Natural killer cell (primary cell): Measurements from ENCODE around the gene RIMS4. TPM values are rescaled to one million over a fixed set of nuclear protein-coding genes. Genes with fewer than 3 reads are reported as not detected.

Source experiments
- ATAC-seq, 3 donors: fragments of 150-1000 bp in 2 of 3; fragments of 200-7000 bp in 1 of 3; cut with Tn5 transposase; 1 replicate in 1 of 3; 2 replicates in 2 of 3; pipeline ENCODE4 v1.10.0; 2021; ENCODE audit warnings: mild to moderate bottlenecking in 2 of 3, moderate library complexity in 2 of 3
- DNase-seq, 2 donors: peaks; one replicate each; pipeline versions ENCODE4 v3.0.0 to v3.0.0-alpha.2; 2013 to 2021; ENCODE audit warnings: mixed read lengths in 1 of 2
- H3K27ac ChIP-seq: one replicate; pipeline ENCODE4 v1.5.1; 2013; ENCODE audit warnings: mild to moderate bottlenecking, low read length
- H3K27me3 ChIP-seq: one replicate; pipeline ENCODE4 v1.6.1; 2013; ENCODE audit warnings: low read length; ENCODE audit not compliant: control insufficient read depth, insufficient read depth
- H3K36me3 ChIP-seq: one replicate; pipeline ENCODE4 v1.6.1; 2013; ENCODE audit warnings: low read length; ENCODE audit not compliant: control insufficient read depth, insufficient read depth
- H3K4me1 ChIP-seq: one replicate; pipeline ENCODE4 v1.6.1; 2013; ENCODE audit warnings: low read length; ENCODE audit not compliant: control insufficient read depth, insufficient read depth
- H3K4me3 ChIP-seq: one replicate; pipeline ENCODE4 v1.5.1; 2013; ENCODE audit warnings: low read length
- H3K9me3 ChIP-seq: one replicate; pipeline ENCODE4 v1.6.1; 2013; ENCODE audit warnings: low read length; ENCODE audit not compliant: control insufficient read depth, insufficient read depth
- H3K27ac Mint-ChIP-seq, 2 donors: one replicate each; pipeline ENCODE4 v1.8.0; 2022; ENCODE audit warnings: mild to moderate bottlenecking in 2 of 2, mixed read lengths in 2 of 2, moderate library complexity in 1 of 2
- H3K27me3 Mint-ChIP-seq, 2 donors: one replicate each; pipeline ENCODE4 v1.8.0; 2022; ENCODE audit warnings: low read depth in 2 of 2, mixed read lengths in 2 of 2
- H3K36me3 Mint-ChIP-seq: one replicate; pipeline ENCODE4 v1.8.0; 2022; ENCODE audit warnings: mixed read lengths
- H3K4me1 Mint-ChIP-seq, 2 donors: one replicate each; pipeline ENCODE4 v1.8.0; 2022; ENCODE audit warnings: mixed read lengths in 2 of 2
- H3K4me3 Mint-ChIP-seq: one replicate; pipeline ENCODE4 v1.8.0; 2022; ENCODE audit warnings: mild to moderate bottlenecking, moderate library complexity, mixed read lengths
- H3K9me3 Mint-ChIP-seq, 2 donors: one replicate each; pipeline ENCODE4 v1.8.0; 2022; ENCODE audit warnings: mixed read lengths in 2 of 2
- WGBS: methylation state at CpG from one replicate; pipeline ENCODE4 v1.1.7; 2013; ENCODE audit warnings: missing lambda C conversion rate; ENCODE audit not compliant: insufficient coverage; 5-methylcytosine and 5-hydroxymethylcytosine counted together
- intact Hi-C: fragments of 100-400 bp; cut with micrococcal nuclease; formaldehyde crosslinking; loops from one replicate; pipeline ENCODE4 v1.14.2; 2022
- total RNA-seq, 4 donors: library from RNA; stranded (reverse); fragments of 120-200 nt in 1 of 4; gene quantifications; one replicate each; pipeline versions ENCODE4 v1.2.3 to v1.2.4, GENCODE V29; 2013 to 2022
- TF ChIP-seq, protein P1 (sequence below): fragments of 200-600 bp; IDR thresholded peaks from one replicate; pipeline ENCODE4 v1.8.0; 2022; ENCODE audit warnings: antibody characterized with exemption

RIMS4 gene
- total RNA-seq, 3 donors from 2014 or later (not counting 1 experiment from before 2014, with no cell fraction given), result not detected

DNA sequence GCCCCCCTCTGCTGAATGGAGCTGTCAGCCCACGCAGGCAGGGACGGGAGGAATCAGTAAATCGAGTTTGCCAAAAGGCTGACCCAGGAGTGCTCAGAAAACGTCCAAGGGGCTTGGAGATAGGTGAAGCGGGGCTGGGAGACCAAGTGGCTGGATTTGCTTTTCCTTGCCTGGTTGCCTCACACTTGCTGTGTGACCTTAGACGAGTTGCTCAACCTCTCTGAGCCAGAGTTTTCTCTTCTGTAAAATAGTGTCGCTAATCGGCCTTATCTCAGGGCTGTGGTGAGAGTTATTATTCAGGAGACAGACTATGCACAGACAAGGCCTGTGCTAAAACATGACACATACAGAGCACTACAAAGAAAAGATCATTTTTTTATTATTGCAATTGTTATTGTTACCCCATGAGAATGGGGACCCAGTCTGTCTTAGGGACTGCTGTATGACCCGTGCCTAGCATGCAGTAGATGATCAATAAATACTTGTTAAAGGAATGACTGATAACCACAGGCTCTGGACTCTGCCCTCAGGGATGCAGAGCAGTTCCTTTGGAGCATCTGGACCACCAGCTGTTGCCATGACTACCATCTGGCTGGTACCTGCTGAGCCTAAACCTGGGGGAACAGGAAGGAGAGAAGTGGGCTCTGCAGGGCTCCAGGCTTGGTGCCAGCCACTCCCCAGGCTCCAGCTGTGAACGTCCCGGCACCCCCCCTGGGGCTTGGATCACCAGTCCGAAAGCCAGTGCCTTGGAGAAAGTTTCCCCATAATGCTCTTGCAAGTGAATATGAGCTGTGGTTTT, 63.8 kb downstream of the RIMS4 start:
- Histone ChIP-seq H3K4me1 (peaks cover 6% of the 10 kb centered on the region), H3K27me3 (peaks cover 17% of the 10 kb centered on the region), H3K4me3 (no peak overlapping the region), H3K27ac (no peak overlapping the region), H3K9me3 (no peaks in the 10 kb centered on the region), H3K36me3 (no peaks in the 10 kb centered on the region)
- Mint-ChIP-seq H3K27ac (no peak overlapping the region), H3K4me1 (peaks cover 6 to 17% of the 10 kb centered on the region in 2 donors), H3K9me3 (no peaks in the 10 kb centered on the region), H3K27me3 (peaks cover 45 to 78% of the 10 kb centered on the region in 2 donors), H3K36me3 (no peaks in the 10 kb centered on the region), H3K4me3 (peak overlapping the region; percentile 70)
- intact Hi-C loops, result loop anchor here (5.0 kb wide), 1 partner anchor 121 kb away; no protein-coding TSS in a partner anchor
- TF ChIP-seq, protein P1, sequence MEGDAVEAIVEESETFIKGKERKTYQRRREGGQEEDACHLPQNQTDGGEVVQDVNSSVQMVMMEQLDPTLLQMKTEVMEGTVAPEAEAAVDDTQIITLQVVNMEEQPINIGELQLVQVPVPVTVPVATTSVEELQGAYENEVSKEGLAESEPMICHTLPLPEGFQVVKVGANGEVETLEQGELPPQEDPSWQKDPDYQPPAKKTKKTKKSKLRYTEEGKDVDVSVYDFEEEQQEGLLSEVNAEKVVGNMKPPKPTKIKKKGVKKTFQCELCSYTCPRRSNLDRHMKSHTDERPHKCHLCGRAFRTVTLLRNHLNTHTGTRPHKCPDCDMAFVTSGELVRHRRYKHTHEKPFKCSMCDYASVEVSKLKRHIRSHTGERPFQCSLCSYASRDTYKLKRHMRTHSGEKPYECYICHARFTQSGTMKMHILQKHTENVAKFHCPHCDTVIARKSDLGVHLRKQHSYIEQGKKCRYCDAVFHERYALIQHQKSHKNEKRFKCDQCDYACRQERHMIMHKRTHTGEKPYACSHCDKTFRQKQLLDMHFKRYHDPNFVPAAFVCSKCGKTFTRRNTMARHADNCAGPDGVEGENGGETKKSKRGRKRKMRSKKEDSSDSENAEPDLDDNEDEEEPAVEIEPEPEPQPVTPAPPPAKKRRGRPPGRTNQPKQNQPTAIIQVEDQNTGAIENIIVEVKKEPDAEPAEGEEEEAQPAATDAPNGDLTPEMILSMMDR, result no peak
- 34% methylated on average over 11 of the region's 12 CpGs for WGBS
- DNase-seq (no peak), ATAC-seq (no peak)

DNA sequence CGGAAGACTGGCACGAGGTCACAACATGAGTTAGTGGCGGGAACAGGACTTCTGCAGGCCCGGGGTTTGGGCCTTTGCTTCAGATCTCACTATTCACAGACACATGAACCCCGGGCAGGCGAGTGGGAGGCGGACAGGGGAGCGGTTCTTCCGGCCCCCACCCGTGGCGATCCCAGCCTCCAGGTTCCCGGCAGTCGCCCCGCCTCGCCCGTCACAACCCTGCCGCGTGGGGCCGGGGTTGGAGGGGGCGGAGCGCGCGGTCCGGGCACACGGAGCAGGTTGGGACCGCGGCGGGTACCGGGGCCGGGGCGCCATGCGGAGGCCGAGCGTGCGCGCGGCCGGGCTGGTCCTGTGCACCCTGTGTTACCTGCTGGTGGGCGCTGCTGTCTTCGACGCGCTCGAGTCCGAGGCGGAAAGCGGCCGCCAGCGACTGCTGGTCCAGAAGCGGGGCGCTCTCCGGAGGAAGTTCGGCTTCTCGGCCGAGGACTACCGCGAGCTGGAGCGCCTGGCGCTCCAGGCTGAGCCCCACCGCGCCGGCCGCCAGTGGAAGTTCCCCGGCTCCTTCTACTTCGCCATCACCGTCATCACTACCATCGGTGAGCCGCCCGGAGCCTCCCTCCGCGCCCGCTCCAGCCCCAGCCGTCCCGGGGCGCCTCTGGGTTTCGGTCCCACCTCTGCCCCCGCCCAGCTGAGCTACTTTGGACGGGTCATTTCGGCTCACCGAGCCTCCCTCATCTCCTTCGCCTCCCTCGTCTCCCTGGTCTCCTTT, 64.6 kb downstream of the RIMS4 start, which contains the start of gene KCNK15:
KCNK15 (plus strand) TSS at position 268 of the 769 bp plus-strand sequence; CDS start at position 314, 46 bp downstream.
- Histone ChIP-seq H3K4me1 (peaks cover 6% of the 10 kb centered on the region), H3K36me3 (no peaks in the 10 kb centered on the region), H3K27ac (no peak within 1 kb of the TSS), H3K4me3 (peak within 1 kb of the TSS; percentile 17), H3K27me3 (peaks cover 17% of the 10 kb centered on the region), H3K9me3 (no peaks in the 10 kb centered on the region)
- TF ChIP-seq, protein P1, result no peak
- Mint-ChIP-seq H3K27me3 (peaks cover 46 to 70% of the 10 kb centered on the region in 2 donors), H3K4me3 (peak within 1 kb of the TSS; percentile 70), H3K36me3 (no peaks in the 10 kb centered on the region), H3K9me3 (no peaks in the 10 kb centered on the region), H3K27ac (peak within 1 kb of the TSS in 1 of 2 donors; percentile 19), H3K4me1 (peaks cover 6 to 17% of the 10 kb centered on the region in 2 donors)
- ATAC-seq (peak in 2 of 3 donors; percentile 67 to 74), DNase-seq (peak in 1 of 2 donors; percentile 53)
- WGBS, result 2% methylated on average over 81 of the region's 81 CpGs
- intact Hi-C loops, result loop anchor here (5.0 kb wide), 1 partner anchor 122 kb away; no protein-coding TSS in a partner anchor

DNA sequence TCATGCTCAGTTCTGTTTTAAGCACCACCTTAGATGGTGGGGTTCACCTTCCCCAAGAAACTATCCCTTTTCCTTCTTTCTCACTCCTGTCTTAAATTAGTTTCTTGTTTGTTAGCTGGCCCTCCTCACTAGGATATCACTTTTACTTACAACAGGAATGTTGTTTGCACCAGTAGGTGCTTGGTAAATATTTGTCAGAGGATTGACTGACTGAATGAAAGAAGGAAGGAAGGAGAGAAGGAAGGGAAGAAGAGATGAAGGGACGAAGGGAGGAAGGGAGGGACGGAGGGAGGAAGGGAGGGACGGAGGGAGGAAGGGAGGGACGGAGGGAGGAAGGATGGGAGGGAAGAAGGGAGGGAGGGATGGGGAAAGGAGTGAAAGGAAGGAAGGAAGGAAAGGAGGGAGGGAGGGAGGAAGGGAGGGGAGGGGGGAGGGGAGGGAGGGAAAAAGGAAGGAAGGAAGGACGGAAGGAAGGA, 65.2 kb downstream of the RIMS4 start:
- 45% methylated on average over 5 of the region's 5 CpGs for WGBS
- peaks cover 17% of the 10 kb centered on the region for H3K27me3 ChIP-seq
- H3K36me3 Mint-ChIP-seq, result no peaks in the 10 kb centered on the region
- no peaks in the 10 kb centered on the region for H3K36me3 ChIP-seq
- peak overlapping the region; percentile 62 for H3K4me3 Mint-ChIP-seq
- no peaks in the 10 kb centered on the region for H3K9me3 Mint-ChIP-seq
- H3K27ac Mint-ChIP-seq, result peak overlapping the region in 1 of 2 donors; percentile 19
- no peak for DNase-seq
- TF ChIP-seq, protein P1, result no peak
- H3K4me1 Mint-ChIP-seq, result peaks cover 6 to 17% of the 10 kb centered on the region in 2 donors
- ATAC-seq, result no peak
- no peaks in the 10 kb centered on the region for H3K9me3 ChIP-seq
- no peak overlapping the region for H3K4me3 ChIP-seq
- H3K4me1 ChIP-seq, result peaks cover 6% of the 10 kb centered on the region
- intact Hi-C loops, result loop anchor here (5.0 kb wide), 1 partner anchor 122 kb away; no protein-coding TSS in a partner anchor
- H3K27ac ChIP-seq, result no peak overlapping the region
- peaks cover 46 to 70% of the 10 kb centered on the region in 2 donors for H3K27me3 Mint-ChIP-seq
